Spleen (tissue), 7 donors: ENCODE data around the gene TNFRSF13B.

Experiments used
- CTCF ChIP-seq, 11 experiments: fragments of 200-600 bp in 7 of 11; fragments of 450-650 bp in 4 of 11; sonication (generic) in 4 of 11; IDR thresholded peaks in 8 of 11; conservative IDR thresholded peaks in 3 of 11; 1 replicate in 7 of 11; 2 replicates in 4 of 11; pipeline versions ENCODE4 v1.4.0 to v1.8.0; 2016 to 2021; ENCODE audit warnings: antibody characterized with exemption in 11 of 11, inconsistent platforms in 4 of 11, mild to moderate bottlenecking in 1 of 11
- POLR2A ChIP-seq, 3 donors: fragments of 450-650 bp; IDR thresholded peaks; one replicate each; pipeline ENCODE4 v1.5.1; 2017; ENCODE audit warnings: antibody characterized with exemption in 3 of 3, mild to moderate bottlenecking in 1 of 3
- donor health status: DM: no; HTN: no; CAD: no; lungs with moderate emphysema.
- donor health status: DM: no; HTN: no; CAD: no.
- donor health status: DM: no; HTN: no; CAD: no.

- no peak for TF ChIP-seq CTCF (IDR thresholded peaks at IDR 0.05 in 8 of 11, conservative IDR thresholded peaks at IDR 0.05 in 3 of 11)
- no peak for TF ChIP-seq POLR2A (IDR thresholded peaks at IDR 0.05)
These were observed 3.1 kb downstream of the TNFRSF13B start for GRCh38 chr17:16968786-16969185.
